ENCODE data around the gene BRIP1.

DNA sequence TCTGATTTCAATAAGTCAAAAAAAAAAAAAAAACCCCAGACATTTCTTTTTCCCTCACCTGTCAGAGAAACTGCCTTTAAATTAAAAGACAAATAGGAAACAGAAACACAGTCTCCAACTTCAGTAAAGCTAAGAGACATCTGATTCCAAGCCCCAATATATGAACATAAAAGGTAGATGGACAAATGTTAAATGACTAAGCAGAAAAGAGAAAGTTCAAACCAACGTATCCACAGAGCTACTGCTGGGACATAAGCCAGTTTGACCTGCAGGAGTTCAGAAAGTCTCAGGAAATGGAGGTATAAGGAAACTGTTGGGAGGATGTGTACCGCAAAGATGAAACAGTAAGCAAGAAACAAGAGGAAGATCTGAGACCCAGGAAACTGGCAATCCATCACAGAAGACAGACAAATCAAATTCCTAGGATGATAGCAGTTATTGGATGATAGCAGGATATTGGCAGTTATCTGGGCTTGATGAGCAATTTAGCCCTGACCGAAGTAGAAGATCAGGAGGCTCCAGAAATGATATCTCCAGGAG, 135.0 kb downstream of the BRIP1 start:
- TF ChIP-seq POLR2AphosphoS5 (IDR thresholded peaks at IDR 0.05; ENCODE audit: low read length) (no peak), NFYB (IDR thresholded peaks at IDR 0.05; ENCODE audit: insufficient read depth, low read depth, low read length) (no peak), TCF7 (IDR thresholded peaks at IDR 0.05; ENCODE audit: borderline replicate concordance) (no peak), POLR2A (IDR thresholded peaks at IDR 0.05; ENCODE audit: low read depth, low read length) (no peak)
- TF ChIP-seq, protein P1, sequence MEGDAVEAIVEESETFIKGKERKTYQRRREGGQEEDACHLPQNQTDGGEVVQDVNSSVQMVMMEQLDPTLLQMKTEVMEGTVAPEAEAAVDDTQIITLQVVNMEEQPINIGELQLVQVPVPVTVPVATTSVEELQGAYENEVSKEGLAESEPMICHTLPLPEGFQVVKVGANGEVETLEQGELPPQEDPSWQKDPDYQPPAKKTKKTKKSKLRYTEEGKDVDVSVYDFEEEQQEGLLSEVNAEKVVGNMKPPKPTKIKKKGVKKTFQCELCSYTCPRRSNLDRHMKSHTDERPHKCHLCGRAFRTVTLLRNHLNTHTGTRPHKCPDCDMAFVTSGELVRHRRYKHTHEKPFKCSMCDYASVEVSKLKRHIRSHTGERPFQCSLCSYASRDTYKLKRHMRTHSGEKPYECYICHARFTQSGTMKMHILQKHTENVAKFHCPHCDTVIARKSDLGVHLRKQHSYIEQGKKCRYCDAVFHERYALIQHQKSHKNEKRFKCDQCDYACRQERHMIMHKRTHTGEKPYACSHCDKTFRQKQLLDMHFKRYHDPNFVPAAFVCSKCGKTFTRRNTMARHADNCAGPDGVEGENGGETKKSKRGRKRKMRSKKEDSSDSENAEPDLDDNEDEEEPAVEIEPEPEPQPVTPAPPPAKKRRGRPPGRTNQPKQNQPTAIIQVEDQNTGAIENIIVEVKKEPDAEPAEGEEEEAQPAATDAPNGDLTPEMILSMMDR (IDR thresholded peaks at IDR 0.05 in 2 of 3, conservative IDR thresholded peaks at IDR 0.05 in 1 of 3; ENCODE audit: control insufficient read depth in 2 of 3, extremely low read depth in 1 of 3, insufficient read depth in 1 of 3, low read depth in 3 of 3, low read length in 3 of 3) = no peak
